Fibroblast of lung (primary cell): ENCODE measurements around the gene GLO1.

Experiments
- EZH2 ChIP-seq: IDR thresholded peaks from 2 replicates; pipeline ENCODE4 v1.5.1; 2012; ENCODE audit warnings: low read length, control low read depth, mild to moderate bottlenecking; ENCODE audit errors: missing control alignments
- TF ChIP-seq, protein P1 (sequence below), 2 donors: IDR thresholded peaks in 1 of 2; conservative IDR thresholded peaks in 1 of 2; 1 replicate in 1 of 2; 2 replicates in 1 of 2; pipeline ENCODE4 v1.5.1; 2011 to 2012; ENCODE audit warnings: low read length in 2 of 2, control low read depth in 1 of 2, inconsistent platforms in 1 of 2, low read depth in 1 of 2, mild to moderate bottlenecking in 1 of 2

GRCh38 chr6:38681850-38682249, 21.1 kb downstream of the GLO1 start:
- TF ChIP-seq, protein P1, sequence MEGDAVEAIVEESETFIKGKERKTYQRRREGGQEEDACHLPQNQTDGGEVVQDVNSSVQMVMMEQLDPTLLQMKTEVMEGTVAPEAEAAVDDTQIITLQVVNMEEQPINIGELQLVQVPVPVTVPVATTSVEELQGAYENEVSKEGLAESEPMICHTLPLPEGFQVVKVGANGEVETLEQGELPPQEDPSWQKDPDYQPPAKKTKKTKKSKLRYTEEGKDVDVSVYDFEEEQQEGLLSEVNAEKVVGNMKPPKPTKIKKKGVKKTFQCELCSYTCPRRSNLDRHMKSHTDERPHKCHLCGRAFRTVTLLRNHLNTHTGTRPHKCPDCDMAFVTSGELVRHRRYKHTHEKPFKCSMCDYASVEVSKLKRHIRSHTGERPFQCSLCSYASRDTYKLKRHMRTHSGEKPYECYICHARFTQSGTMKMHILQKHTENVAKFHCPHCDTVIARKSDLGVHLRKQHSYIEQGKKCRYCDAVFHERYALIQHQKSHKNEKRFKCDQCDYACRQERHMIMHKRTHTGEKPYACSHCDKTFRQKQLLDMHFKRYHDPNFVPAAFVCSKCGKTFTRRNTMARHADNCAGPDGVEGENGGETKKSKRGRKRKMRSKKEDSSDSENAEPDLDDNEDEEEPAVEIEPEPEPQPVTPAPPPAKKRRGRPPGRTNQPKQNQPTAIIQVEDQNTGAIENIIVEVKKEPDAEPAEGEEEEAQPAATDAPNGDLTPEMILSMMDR (conservative IDR thresholded peaks at IDR 0.05 in 1 of 2, IDR thresholded peaks at IDR 0.05 in 1 of 2; ENCODE audit: low read depth in 1 of 2, low read length in 2 of 2) = no peak
- TF ChIP-seq EZH2 = no peak
